IPS-15b (cell line): ENCODE measurements around the gene LKAAEAR1.
A peak's percentile ranks its signal among the peaks of the same experiment; 100 is the strongest.

Source experiments
- H3K27me3 ChIP-seq: one replicate; pipeline ENCODE4 v1.6.1; 2013; ENCODE audit warnings: low read length; ENCODE audit not compliant: control insufficient read depth, insufficient read depth
- H3K36me3 ChIP-seq: one replicate; pipeline ENCODE4 v1.6.1; 2013; ENCODE audit warnings: low read length; ENCODE audit not compliant: control insufficient read depth, insufficient read depth
- H3K4me1 ChIP-seq: one replicate; pipeline ENCODE4 v1.6.1; 2013; ENCODE audit warnings: mild to moderate bottlenecking, low read length; ENCODE audit not compliant: control insufficient read depth, insufficient read depth
- H3K4me3 ChIP-seq: one replicate; pipeline ENCODE4 v1.5.1; 2013; ENCODE audit warnings: low read depth, low read length
- H3K9ac ChIP-seq: one replicate; pipeline ENCODE4 v1.6.1; 2013; ENCODE audit warnings: low read depth, mild to moderate bottlenecking, low read length
- H3K9me3 ChIP-seq: one replicate; pipeline ENCODE4 v1.6.1; 2013; ENCODE audit warnings: mild to moderate bottlenecking, low read length; ENCODE audit not compliant: control insufficient read depth, insufficient read depth

LKAAEAR1 gene

DNA sequence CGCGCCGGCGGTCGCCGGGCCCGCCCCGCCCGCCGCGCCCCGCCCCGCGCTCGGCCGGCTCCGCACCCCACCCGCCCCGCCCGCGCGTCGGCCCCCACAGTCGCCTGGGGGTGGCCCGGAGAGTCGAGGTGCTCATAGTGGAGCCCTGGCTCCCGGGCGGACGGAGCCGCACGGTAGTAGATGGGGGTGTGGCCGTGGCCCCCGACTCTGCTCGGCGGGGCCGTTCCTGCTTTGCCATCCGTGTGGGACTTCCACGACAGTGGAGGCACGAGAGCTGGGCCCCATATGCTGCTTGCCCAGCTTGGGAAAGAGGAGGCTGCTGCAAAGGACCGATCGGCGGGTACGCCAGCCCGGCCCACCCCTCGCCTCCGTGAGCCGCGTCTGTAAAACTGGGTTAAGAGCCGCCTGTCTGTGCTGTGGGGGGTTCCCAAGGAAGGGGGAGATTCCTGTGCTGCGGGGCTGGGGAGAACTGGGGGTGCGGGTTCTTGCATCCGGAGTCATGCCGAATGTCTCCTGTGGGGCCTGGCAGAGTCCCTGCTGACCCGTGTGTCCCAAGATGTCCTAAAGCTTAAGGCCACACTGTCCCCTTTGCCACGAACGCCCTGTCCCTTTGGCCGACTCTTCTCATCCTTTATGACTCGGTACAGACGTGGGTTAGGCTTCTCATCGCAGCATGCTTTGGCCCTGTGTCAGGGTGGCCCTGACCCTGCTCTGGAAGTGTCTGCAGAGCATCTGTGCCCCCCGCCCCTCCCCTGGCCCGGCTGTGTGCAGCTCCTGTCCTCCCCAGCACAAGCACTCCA is 4.0 kb downstream of the LKAAEAR1 start, which contains the start of gene OPRL1:
Gene OPRL1, plus strand, starts transcription at position 70 of the 800 bp plus-strand sequence. CDS start 12,639 bp downstream, outside the sequence.
- peak within 1 kb of the TSS; percentile 60 for H3K9ac ChIP-seq
- H3K4me3 ChIP-seq = peak within 1 kb of the TSS; percentile 73
- no peaks in the 10 kb centered on the region for H3K36me3 ChIP-seq
- H3K9me3 ChIP-seq = no peaks in the 10 kb centered on the region
- H3K4me1 ChIP-seq = peaks cover 7% of the 10 kb centered on the region
- peaks cover 34% of the 10 kb centered on the region for H3K27me3 ChIP-seq

DNA sequence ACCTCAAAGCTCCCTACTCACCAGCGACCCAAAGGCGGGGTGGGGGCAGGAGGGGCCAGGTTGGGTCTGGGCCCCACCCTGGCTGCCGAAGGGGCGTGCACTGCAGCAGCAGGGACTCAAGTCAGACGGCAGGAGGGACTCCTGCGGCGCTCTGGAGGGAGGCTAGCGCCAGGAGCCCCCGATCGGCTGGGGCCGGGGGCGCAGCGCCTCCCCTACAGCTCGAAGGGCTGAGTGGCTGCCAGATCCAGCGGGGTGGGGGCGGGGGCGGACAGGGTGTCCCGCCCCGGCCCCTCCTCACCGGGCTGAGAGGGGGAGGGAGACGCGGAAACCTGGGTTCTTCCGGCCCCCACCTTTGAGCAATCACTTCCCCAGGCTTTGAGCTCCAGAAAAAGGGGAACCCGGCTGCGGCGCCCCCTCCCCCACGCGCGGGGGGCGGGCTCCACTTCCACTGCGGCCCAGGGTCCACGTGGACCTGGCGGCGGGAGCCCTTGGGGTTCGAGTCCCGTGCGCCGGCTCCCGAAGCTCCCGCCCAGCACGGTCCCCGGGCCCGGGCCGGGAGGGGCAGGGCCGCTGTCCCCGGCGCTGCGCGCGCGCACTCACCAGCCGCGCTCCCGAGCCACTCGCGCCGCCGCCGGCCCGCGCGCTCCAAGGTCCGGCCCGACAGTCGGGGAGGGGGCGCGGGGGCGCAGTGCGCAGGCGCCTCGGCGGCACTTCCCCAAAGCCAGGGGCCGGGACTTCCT is 4.8 kb downstream of the LKAAEAR1 start, which contains the start of gene RGS19:
Gene RGS19, minus strand, starts transcription at position 246 of the 740 bp plus-strand sequence. CDS start 2,632 bp downstream, outside the sequence.
- peak within 1 kb of the TSS; percentile 73 for H3K4me3 ChIP-seq
- peak within 1 kb of the TSS; percentile 60 for H3K9ac ChIP-seq
- peaks cover 5% of the 10 kb centered on the region for H3K4me1 ChIP-seq
- H3K9me3 ChIP-seq = no peaks in the 10 kb centered on the region
- H3K27me3 ChIP-seq = peaks cover 29% of the 10 kb centered on the region
- H3K36me3 ChIP-seq = no peaks in the 10 kb centered on the region

DNA sequence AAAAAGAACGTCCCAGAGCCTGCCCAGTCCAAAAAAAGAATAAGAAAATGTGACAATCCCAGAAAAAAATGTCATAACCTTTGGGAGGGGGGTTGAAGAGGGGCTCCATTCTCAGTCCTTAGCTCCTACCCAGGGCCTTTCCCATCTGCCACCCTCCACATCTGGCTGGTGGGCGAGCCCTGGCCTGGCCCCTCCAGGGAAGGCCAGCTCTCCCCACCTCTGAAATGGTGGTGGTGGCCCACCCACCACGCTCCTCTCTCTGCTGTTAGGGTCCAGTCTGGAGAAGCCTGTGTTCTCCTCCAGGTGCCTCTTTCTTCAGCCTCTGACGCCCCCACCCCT is 5.3 kb downstream of the LKAAEAR1 start:
- Histone ChIP-seq H3K9ac (peak overlapping the region; percentile 60), H3K4me1 (peaks cover 3% of the 10 kb centered on the region), H3K9me3 (no peaks in the 10 kb centered on the region), H3K4me3 (peak overlapping the region; percentile 60), H3K27me3 (peaks cover 23% of the 10 kb centered on the region), H3K36me3 (peaks cover 4% of the 10 kb centered on the region)

DNA sequence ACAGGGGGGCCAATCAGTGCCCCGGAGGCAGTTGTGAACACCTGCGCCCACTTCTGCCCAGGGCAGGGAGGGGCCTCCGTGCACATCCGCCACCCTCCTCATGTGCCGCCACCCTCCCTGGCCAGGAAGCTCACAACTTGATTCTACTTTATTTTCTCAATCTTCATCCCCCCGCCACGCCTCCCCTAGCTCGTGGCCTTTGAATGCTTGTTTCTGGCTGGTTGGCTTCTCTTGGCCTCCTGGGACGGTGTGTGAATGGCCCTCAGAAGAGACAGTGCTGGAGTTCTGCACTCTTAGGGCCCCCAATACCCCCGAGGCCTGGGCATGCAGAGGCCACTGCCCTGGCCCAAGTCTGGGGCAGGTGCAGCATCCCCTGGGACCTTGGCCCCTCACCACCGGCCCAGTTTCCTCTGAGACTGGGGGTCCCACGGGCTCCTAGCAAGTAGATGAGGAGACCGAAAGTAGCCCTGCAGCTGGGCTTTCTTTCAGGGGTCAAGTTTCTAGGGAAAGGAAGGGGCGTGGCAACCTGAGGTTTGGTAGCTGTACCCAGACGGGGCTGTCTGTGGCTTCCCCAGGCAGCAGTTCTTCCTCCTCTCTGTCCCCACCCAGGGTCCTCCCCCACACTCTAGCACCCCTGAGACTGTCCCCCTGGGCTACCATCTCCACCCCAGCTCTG is 6.2 kb downstream of the LKAAEAR1 start:
- Histone ChIP-seq H3K4me1 (peaks cover 2% of the 10 kb centered on the region), H3K9ac (no peak overlapping the region), H3K9me3 (no peaks in the 10 kb centered on the region), H3K36me3 (peaks cover 9% of the 10 kb centered on the region), H3K27me3 (peaks cover 20% of the 10 kb centered on the region), H3K4me3 (no peak overlapping the region)

DNA sequence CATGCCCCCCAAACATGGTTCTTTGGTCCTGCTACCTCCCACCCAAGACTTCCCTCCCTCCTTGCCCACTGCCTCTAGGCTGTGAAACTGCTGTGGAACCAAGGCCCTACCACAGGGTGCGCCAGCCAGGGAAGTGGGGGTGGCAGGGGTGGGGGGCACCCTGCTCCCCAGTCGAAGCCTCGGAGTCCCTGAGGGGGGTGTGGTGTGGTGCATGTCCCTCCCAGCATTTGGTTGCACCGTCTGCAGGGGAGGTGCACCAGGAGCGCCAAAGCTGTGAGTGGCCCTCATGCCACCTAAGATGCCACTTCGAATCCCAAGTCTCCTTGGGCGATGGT is 6.7 kb downstream of the LKAAEAR1 start:
- Histone ChIP-seq H3K4me3 (no peak overlapping the region), H3K36me3 (peaks cover 11% of the 10 kb centered on the region), H3K9me3 (no peaks in the 10 kb centered on the region), H3K9ac (no peak overlapping the region), H3K27me3 (peaks cover 17% of the 10 kb centered on the region), H3K4me1 (no peaks in the 10 kb centered on the region)

DNA sequence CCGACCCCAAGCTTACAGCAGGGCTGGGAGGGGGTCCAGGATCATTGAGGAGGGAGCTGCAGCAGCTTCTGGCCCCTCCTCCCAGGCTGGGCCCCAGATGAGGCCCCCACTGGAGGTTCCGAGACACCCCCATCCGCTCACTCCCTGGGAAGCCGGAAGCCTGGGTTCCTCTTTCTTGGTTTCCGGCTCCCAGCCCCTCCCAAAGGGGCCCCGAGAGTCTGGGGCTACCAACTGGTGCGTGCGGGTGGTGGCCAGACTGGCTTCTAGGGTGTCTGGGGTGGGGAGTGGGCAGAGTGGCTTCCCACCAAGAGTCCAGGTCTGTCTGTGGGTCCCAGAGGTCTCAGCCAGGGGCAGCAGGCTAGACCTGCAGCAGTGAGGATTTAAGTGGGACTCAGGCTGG is 7.1 kb downstream of the LKAAEAR1 start:
- Histone ChIP-seq H3K36me3 (peaks cover 11% of the 10 kb centered on the region), H3K4me3 (no peak overlapping the region)

DNA sequence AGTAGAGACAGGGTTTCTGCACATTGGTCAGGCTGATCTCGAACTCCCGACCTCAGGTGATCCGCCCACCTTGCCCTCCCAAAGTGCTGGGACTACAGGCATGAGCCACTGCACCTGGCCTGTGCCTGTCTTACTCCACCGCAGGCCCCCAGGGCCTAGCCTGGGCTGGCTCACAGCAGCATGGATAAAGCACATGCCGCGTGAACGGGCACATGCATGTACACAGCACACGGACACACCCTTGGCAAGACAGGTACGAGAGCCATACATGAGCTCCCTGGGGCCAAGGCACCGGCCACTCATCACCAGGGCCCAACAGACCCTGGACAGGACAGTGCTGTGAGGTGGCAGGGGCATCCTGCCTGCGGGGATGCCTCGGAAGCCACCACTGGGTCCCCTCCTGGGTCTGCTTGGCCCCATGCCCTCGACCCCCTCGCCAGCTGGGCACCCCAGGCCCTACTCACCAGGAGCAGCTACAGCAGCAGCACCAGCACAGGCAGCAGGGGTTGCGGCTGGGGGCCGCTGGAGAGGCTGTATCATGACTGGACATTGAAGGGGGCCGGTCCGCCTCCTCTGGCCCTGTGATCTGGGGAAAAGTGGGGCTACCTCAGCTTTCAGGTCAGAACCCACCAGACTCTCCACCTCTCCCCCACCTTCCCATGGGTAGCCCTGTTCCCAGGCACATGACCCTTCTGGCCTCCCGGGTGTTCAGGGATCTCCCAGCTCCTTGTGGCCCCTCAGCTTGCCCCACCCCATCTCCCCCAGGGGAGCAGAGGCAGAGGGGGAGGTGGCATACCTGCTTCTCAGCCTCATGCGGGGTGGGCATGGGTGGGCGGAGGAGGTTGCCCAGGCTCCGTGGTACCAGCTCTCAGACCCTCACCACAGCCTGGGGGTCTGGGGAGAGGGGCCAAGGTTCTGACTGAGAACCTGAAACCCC is 7.9 kb downstream of the LKAAEAR1 start:
- Histone ChIP-seq H3K4me3 (no peak overlapping the region), H3K4me1 (no peaks in the 10 kb centered on the region), H3K36me3 (peaks cover 15% of the 10 kb centered on the region), H3K27me3 (peaks cover 9% of the 10 kb centered on the region), H3K9ac (no peak overlapping the region), H3K9me3 (no peaks in the 10 kb centered on the region)

More for the DNA sequence above, 7.1 kb downstream of the LKAAEAR1 start:
- H3K9me3 ChIP-seq = no peaks in the 10 kb centered on the region
- peaks cover 16% of the 10 kb centered on the region for H3K27me3 ChIP-seq
- H3K9ac ChIP-seq = no peak overlapping the region
- H3K4me1 ChIP-seq = no peaks in the 10 kb centered on the region

DNA sequence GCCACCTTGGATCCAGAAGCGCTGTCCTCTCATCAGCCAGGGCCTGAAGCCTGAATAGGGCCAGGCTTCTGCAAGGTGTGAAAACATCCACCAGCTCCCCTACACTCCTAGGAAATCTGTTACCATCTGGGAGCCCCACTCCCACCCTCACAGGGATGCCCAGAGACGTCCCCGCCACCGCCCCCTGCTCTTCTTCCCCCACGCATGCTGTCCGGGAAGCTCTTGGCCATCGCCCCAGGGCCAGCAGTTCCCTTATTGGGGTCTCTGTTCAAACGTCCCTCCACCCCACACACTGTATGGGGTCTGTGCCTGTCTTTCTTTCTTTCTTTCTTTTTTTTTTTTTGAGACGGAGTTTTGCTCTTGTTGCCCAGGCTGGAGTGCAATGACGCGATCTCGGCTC is 8.6 kb downstream of the LKAAEAR1 start:
- Histone ChIP-seq H3K27me3 (peaks cover 5% of the 10 kb centered on the region), H3K36me3 (peaks cover 15% of the 10 kb centered on the region), H3K9ac (no peak overlapping the region), H3K4me3 (no peak overlapping the region), H3K4me1 (no peaks in the 10 kb centered on the region), H3K9me3 (no peaks in the 10 kb centered on the region)

DNA sequence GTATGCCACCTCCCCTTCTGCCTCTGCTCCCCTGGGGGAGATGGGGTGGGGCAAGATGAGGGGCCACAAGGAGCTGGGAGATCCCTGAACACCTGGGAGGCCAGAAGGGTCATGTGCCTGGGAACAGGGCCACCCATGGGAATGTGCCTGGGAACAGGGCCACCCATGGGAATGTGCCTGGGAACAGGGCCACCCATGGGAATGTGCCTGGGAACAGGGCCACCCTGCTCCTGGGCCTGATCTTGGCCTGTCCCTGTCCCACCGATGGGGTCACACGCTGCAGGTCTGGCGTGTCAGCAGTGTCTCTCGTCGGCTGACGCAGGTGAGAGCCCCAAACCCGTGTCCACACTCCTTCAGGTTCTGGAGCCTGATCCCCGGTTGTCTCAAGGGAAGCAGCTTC is 9.2 kb downstream of the LKAAEAR1 start:
- no peaks in the 10 kb centered on the region for H3K4me1 ChIP-seq
- peaks cover 16% of the 10 kb centered on the region for H3K36me3 ChIP-seq
- no peaks in the 10 kb centered on the region for H3K9me3 ChIP-seq
- H3K4me3 ChIP-seq = no peak overlapping the region
- no peak overlapping the region for H3K9ac ChIP-seq
- no peaks in the 10 kb centered on the region for H3K27me3 ChIP-seq

DNA sequence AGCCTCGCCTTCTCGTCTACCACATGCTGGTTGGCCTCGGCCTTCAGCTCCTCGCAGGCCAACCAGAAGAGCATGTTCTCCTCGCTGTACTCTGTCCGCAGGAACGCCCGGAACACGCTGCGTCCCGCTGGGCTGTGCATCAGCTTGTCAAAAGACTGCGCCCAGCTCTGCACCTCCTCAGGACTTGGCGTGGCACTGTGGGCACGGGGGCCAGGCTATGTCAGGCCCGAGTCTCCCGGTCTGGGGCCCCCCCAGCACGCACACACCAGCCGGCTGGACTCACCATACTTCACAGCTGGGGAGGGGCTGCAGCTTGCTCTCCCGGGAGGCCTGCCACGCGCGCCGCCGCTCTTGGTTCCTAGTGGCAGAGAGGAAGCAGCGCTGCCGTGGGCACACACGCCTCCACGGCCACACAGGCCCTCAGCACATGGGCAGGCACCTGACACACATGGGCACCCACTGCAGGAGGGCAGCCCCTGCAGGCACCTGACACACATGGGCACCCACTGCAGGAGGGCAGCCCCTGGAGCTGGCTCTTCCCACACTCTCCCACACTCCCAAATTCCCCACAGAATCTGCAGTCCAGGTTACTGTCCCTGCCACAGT is 9.9 kb downstream of the LKAAEAR1 start:
- Histone ChIP-seq H3K9ac (no peak overlapping the region), H3K9me3 (no peaks in the 10 kb centered on the region), H3K27me3 (no peaks in the 10 kb centered on the region), H3K4me1 (no peaks in the 10 kb centered on the region), H3K36me3 (peaks cover 18% of the 10 kb centered on the region), H3K4me3 (no peak overlapping the region)
